Measurements from ENCODE around the gene ZFP36L1.

Gene ZFP36L1

GRCh38 chr14:68785534-68786490 is 7.1 kb downstream of the ZFP36L1 start:
- no peak for TF ChIP-seq ZFX (IDR thresholded peaks at IDR 0.05; ENCODE audit: borderline replicate concordance)
- TF ChIP-seq, protein P1, sequence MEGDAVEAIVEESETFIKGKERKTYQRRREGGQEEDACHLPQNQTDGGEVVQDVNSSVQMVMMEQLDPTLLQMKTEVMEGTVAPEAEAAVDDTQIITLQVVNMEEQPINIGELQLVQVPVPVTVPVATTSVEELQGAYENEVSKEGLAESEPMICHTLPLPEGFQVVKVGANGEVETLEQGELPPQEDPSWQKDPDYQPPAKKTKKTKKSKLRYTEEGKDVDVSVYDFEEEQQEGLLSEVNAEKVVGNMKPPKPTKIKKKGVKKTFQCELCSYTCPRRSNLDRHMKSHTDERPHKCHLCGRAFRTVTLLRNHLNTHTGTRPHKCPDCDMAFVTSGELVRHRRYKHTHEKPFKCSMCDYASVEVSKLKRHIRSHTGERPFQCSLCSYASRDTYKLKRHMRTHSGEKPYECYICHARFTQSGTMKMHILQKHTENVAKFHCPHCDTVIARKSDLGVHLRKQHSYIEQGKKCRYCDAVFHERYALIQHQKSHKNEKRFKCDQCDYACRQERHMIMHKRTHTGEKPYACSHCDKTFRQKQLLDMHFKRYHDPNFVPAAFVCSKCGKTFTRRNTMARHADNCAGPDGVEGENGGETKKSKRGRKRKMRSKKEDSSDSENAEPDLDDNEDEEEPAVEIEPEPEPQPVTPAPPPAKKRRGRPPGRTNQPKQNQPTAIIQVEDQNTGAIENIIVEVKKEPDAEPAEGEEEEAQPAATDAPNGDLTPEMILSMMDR (IDR thresholded peaks at IDR 0.05) = no peak
- H3K27ac ChIP-seq = peak overlapping the region; percentile 77

DNA sequence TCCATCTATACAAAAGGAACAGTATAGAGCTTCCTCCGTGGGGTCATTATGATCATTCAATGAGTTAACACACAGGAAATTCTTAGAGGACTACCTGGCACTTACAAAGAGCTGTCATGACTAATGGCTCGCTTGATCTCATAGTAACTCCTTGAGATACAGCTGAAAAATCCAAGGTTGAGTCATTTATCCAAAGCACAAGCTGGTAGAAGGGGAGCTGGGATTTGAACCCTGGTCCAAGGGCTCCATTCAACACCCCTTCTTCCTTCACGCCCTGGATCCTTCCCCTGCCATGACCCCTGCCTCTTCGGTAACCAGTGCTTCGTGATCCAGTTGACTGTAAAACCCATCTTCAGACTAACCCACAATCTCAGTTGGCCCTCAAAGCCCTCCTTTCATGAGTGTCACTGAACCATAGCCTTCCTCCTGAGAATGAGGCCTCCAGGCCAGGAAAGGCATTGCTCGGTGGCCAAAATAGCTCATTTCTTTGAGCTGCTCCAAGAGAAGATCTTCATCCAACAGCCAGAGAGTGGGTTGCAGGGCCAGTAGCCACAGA is 7.8 kb downstream of the ZFP36L1 start:
- peak overlapping the region; percentile 77 for H3K27ac ChIP-seq
- TF ChIP-seq, protein P1 (IDR thresholded peaks at IDR 0.05) = no peak
- no peak for TF ChIP-seq ZFX (IDR thresholded peaks at IDR 0.05; ENCODE audit: borderline replicate concordance)

- TF ChIP-seq, protein P1 (IDR thresholded peaks at IDR 0.05) = no peak
- TF ChIP-seq ZFX (IDR thresholded peaks at IDR 0.05; ENCODE audit: borderline replicate concordance) = no peak
Observed at GRCh38 chr14:68784226-68784910, 8.5 kb downstream of the ZFP36L1 start.

DNA sequence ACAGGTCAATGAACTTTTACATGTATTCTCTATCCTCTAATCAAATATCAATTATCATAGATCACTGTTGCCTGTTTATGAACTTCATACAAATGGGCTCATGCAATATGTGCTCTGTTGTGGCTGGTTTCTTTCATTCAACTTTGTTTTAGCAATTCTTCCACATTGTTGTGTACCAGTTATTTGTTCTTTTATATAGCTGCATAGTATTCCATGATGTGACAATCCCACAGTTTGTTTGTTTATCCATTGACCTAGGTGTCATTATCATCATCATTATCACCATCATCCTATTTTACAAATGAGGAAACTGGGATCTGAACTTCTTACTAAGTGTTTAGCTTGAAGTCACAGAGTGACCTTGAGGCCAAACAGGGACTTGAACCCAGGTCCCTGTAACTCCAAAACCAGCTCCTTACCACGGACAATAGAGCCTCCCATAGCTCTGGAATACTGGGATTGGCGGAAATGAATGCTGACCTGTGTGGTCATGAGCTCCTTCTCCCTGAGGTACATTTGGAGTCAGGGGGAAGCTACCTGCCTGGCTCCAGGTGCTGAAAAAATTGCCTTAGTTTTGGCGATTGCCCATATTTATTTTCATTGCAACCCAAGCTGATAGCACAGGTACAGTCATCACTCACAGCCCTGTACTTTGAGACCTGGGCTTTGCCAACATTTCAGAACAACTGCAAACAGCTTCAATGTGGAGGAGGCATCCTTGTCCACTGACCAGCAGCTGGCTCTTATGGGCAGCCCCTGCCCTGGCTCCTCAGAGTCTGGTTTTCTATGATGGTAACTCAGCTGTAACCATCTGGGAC is 9.2 kb downstream of the ZFP36L1 start:
- peak overlapping the region; percentile 77 for H3K27ac ChIP-seq
- TF ChIP-seq ZFX (IDR thresholded peaks at IDR 0.05; ENCODE audit: borderline replicate concordance) = no peak
- TF ChIP-seq, protein P1 (IDR thresholded peaks at IDR 0.05) = no peak

More at GRCh38 chr14:68784226-68784910, 8.5 kb downstream of the ZFP36L1 start:
- H3K27ac ChIP-seq = peak overlapping the region; percentile 77

DNA sequence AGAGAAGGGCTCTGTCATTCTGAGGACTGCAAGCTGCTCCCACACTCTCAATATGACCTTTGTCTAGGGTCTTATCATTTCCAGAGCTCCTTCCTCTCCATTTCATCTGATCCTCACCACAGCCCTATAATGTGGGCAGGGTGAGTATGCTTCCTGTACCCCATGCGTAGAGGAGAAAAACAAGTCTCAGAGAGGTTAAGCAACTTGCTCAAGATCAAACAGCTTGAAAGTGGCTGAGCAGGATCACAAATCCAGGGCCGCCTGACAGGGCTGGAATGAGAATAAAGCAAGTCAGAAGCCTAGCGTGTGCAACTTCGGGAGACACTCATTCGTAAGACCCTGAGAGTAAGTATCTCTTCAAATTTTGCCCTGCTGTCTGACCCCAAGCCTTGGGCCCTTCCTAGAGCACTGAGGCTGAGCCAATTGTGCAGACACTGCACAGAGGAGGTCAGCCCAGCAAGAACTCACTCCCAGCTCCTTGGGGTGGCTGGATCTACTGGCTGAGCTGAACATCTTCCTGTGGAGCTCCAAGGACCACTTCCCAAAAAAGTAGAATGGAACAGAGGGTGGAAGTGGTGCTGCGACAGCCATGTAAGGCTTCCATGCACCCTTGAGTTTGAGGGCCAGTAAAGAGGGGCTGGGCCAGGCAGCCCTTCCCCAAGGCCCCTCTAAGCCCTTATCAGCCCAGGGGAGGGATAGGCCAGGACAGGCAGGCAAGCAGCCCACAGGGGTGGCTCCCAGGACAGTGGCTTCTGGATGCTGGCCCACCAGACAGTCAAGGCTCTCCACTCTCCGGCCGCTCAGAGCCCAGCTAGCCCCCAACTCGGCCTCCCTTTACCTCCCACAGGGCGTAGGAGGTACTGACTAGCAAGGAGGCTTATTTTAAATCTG is 10.5 kb downstream of the ZFP36L1 start:
- no peak for TF ChIP-seq ZFX (IDR thresholded peaks at IDR 0.05; ENCODE audit: borderline replicate concordance)
- TF ChIP-seq, protein P1 (IDR thresholded peaks at IDR 0.05) = no peak
- H3K27ac ChIP-seq = no peak overlapping the region
